Lower leg skin (tissue), 4 donors: ENCODE measurements around the gene UNC93B1. TPM values are rescaled to one million over a fixed set of nuclear protein-coding genes. Genes with fewer than 3 reads are reported as not detected.

ENCODE experiments used
- DNase-seq, 2 donors: peaks; one replicate each; pipeline ENCODE4 v3.0.0-alpha.2; 2019; ENCODE audit warnings: low spot score in 2 of 2
- H3K4me3 ChIP-seq: fragments of 200-600 bp; sonication (generic); 2 replicates; pipeline ENCODE4 v1.5.1; 2017; ENCODE audit warnings: mild to moderate bottlenecking, low read depth; ENCODE audit not compliant: poor library complexity, severe bottlenecking
- POLR2A ChIP-seq, 2 donors: fragments of 450-650 bp; IDR thresholded peaks; one replicate each; pipeline ENCODE4 v1.6.1; 2016 to 2017; ENCODE audit warnings: antibody characterized with exemption in 2 of 2, mild to moderate bottlenecking in 1 of 2, moderate library complexity in 1 of 2
- WGBS, 2 donors: methylation state at CpG; one replicate each; pipeline ENCODE4 v1.1.5; 2018; 5-methylcytosine and 5-hydroxymethylcytosine counted together
- intact Hi-C: fragments of 100-400 bp; cut with DNase I; formaldehyde crosslinking; loops from one replicate; pipeline ENCODE4 v1.15.0; 2023; ENCODE audit warnings: low total_unique reads
- total RNA-seq, 4 donors: library from RNA; depleted of rRNA; stranded (reverse); fragments of >200 nt; gene quantifications; one replicate each; pipeline ENCODE4 v1.1.0, GENCODE V29; 2016
- TF ChIP-seq, protein P1 (sequence below), 3 donors: fragments of 450-650 bp; IDR thresholded peaks; one replicate each; pipeline ENCODE4 v1.5.1; 2016; ENCODE audit warnings: antibody characterized with exemption in 3 of 3, mild to moderate bottlenecking in 3 of 3, moderate library complexity in 2 of 3

Gene UNC93B1
- total RNA-seq, 4 donors from 2014 or later: 29.2 to 47.2 (median 44.3) TPM

DNA sequence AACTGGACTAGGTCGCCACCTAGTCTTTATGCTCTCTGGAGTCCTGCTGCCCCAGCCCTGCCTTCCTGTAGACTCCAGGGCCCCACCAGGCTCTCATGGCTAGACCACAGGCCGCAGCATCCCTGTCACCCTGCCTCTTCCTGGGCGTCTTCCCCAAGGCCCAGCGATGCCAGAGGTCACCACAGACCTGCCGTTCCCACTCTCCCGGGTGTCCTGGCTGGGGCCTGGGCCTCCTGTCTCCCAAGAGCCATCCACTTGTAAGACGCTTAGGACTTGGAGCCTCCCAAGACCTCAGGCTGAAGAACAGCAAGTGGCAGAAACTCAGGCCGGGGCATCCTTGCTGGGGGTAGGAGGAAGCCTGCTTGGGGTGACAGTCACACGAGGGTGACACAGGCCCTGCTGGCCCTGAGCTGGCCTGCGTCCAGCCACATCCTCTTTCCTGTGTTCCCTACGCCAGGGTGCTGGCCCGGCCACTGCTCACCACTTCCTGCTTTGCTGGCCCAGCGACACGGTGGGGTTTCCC, 32.9 kb upstream of the UNC93B1 start:
- peak in 1 of 2 donors; percentile 64 for DNase-seq
- TF ChIP-seq, protein P1, sequence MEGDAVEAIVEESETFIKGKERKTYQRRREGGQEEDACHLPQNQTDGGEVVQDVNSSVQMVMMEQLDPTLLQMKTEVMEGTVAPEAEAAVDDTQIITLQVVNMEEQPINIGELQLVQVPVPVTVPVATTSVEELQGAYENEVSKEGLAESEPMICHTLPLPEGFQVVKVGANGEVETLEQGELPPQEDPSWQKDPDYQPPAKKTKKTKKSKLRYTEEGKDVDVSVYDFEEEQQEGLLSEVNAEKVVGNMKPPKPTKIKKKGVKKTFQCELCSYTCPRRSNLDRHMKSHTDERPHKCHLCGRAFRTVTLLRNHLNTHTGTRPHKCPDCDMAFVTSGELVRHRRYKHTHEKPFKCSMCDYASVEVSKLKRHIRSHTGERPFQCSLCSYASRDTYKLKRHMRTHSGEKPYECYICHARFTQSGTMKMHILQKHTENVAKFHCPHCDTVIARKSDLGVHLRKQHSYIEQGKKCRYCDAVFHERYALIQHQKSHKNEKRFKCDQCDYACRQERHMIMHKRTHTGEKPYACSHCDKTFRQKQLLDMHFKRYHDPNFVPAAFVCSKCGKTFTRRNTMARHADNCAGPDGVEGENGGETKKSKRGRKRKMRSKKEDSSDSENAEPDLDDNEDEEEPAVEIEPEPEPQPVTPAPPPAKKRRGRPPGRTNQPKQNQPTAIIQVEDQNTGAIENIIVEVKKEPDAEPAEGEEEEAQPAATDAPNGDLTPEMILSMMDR (IDR thresholded peaks at IDR 0.05): no peak
- TF ChIP-seq POLR2A (IDR thresholded peaks at IDR 0.05): no peak
- 60 to 68% methylated on average over 12 to 14 of the region's 14 CpGs for WGBS, 2 donors
- no peak overlapping the region for H3K4me3 ChIP-seq
- intact Hi-C loops: no loop called here

DNA sequence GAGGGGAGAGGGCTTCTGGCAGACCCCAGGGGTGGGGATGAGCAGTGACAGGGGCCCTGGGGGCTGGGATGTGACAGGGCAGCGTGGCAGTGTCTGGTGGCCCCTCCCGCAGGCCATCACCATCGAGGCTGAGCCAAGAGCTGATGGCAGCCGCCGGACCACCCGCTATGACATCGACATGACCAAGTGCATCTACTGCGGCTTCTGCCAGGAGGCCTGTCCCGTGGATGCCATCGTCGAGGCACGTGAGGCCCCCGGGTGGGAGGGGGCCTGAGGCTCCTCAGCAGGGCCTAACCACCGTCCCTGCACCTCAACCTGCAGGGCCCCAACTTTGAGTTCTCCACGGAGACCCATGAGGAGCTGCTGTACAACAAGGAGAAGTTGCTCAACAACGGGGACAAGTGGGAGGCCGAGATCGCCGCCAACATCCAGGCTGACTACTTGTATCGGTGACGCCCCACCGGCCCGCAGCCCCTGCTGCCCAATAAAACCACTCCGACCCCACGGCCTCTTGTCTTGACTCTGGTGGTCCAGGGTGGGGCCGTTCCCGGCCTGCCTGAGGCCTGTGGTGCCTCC, 32.3 kb upstream of the UNC93B1 start:
- intact Hi-C loops: no loop called here
- 81 to 82% methylated on average over 8 to 26 of the region's 27 CpGs for WGBS, 2 donors
- DNase-seq: no peak
- TF ChIP-seq, protein P1 (IDR thresholded peaks at IDR 0.05): no peak
- TF ChIP-seq POLR2A (IDR thresholded peaks at IDR 0.05): no peak
- no peak overlapping the region for H3K4me3 ChIP-seq

DNA sequence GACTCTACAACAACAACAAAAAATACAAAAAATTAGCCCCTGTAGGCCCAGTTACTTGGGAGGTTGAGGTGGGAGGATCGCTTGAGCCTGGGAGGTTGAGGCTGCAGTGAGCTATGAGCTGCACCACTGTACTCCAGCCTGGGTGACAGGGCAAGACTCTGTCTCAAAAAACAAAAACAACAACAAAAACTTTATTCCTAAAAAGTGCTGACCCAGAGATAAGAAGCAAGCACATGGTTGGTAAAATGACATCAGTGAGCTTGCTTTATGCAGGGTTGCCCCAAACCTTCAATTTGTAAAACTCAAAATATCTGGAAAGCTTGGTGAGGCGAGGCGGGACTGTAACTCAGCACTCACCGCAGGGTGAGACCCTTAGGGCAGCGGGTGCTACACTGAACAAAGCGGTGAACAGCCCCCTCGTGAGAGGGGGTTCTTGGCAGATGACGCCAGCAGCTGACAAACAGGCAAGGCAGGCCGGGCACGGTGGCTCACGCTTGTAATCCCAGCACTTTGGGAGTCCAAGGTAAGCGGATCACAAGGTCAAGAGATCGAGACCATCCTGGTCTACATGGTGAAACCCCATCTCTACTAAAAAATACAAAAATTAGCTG, 31.5 kb upstream of the UNC93B1 start:
- intact Hi-C loops: no loop called here
- no peak overlapping the region for H3K4me3 ChIP-seq
- DNase-seq: no peak
- 90 to 94% methylated on average over 13 of the region's 13 CpGs for WGBS, 2 donors
- TF ChIP-seq POLR2A (IDR thresholded peaks at IDR 0.05): no peak
- TF ChIP-seq, protein P1 (IDR thresholded peaks at IDR 0.05): no peak

DNA sequence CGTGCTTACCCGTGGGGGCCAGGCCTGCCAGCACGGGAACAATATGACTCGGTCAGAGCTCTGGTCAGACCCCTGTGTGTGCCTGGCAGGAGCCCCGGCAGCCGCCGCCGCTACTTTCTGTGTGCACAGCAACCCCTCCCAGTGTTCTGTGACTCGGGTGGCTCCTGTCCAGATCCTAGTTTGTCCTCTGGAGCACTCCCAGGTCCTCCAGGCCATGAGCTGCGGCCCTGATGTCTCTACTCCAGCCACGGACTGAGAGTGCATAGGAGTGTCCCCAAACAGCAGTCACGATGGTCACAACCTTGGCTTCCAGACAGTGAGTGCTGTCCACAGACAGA, 29.8 kb upstream of the UNC93B1 start:
- no peak for TF ChIP-seq POLR2A (IDR thresholded peaks at IDR 0.05)
- TF ChIP-seq, protein P1 (IDR thresholded peaks at IDR 0.05): no peak
- DNase-seq: no peak
- intact Hi-C loops: no loop called here
- WGBS, 2 donors: 78 to 84% methylated on average over 11 to 12 of the region's 12 CpGs
- no peak overlapping the region for H3K4me3 ChIP-seq

DNA sequence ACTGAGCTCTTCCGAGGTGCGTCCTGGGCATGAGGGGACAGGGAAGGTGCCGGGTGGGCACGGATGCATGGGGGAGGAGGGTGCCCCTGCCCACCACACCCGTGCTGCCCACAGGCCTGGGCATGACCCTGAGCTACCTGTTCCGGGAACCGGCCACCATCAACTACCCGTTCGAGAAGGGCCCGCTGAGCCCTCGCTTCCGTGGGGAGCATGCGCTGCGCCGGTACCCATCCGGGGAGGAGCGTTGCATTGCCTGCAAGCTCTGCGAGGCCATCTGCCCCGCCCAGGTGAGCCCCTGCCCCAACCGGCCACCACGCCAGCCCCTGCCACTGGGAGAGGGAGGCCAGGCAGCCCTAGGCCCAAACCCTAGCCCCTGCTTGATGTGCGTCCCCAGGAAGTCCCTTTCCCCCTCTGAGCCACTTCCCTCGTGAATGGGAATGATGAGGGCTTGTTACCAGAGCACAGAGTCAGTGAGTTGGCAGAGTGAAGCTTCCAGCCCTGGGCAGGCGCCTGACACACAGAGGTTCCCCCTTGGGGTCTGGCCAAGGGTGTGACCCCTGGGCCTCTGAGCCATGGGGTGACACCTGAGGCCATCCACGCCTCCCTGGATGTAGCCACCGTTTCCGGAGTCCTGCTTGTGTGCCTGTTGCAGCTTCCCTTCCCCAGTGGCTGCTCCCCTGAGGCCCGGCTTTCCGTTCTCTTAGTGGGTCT, 29.3 kb upstream of the UNC93B1 start:
- WGBS, 2 donors: 86 to 89% methylated on average over 18 to 29 of the region's 29 CpGs
- no peak for TF ChIP-seq POLR2A (IDR thresholded peaks at IDR 0.05)
- TF ChIP-seq, protein P1 (IDR thresholded peaks at IDR 0.05): no peak
- H3K4me3 ChIP-seq: no peak overlapping the region
- intact Hi-C loops: no loop called here
- DNase-seq: no peak
